ENCODE data around the gene NAIF1. TPM values are rescaled to one million over a fixed set of nuclear protein-coding genes. Genes with fewer than 3 reads are reported as not detected.

NAIF1 gene
- total RNA-seq, 1 experiment from 2014 or later: 14.6 TPM

DNA sequence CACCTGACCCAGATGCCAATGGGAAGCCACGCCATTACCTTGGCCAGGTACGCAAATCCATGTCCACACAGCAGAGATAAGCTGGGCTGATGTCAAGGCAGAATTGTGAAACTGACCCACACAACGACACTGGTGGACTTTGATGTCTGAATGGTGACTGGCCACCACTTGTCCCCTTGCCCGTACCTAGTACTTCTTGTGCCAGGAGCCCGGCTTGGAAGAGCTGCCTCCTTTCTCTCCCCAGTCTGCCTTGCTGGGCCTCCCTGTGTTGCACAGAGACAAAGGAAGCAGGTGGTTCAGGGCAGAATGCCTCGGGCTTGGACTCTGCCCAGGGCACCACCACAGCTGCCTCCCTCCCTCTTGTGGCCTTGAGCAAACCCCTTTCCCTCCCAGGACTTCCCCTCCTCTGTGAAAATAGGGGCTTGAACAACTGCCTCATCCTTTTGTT lies 37.1 kb upstream of the NAIF1 start:
- TF ChIP-seq, protein P1, sequence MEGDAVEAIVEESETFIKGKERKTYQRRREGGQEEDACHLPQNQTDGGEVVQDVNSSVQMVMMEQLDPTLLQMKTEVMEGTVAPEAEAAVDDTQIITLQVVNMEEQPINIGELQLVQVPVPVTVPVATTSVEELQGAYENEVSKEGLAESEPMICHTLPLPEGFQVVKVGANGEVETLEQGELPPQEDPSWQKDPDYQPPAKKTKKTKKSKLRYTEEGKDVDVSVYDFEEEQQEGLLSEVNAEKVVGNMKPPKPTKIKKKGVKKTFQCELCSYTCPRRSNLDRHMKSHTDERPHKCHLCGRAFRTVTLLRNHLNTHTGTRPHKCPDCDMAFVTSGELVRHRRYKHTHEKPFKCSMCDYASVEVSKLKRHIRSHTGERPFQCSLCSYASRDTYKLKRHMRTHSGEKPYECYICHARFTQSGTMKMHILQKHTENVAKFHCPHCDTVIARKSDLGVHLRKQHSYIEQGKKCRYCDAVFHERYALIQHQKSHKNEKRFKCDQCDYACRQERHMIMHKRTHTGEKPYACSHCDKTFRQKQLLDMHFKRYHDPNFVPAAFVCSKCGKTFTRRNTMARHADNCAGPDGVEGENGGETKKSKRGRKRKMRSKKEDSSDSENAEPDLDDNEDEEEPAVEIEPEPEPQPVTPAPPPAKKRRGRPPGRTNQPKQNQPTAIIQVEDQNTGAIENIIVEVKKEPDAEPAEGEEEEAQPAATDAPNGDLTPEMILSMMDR (IDR thresholded peaks at IDR 0.05): no peak
- no peak for TF ChIP-seq TCF7L2 (IDR thresholded peaks at IDR 0.05; ENCODE audit: low read depth, low read length)
- no peak for TF ChIP-seq SIN3A (IDR thresholded peaks at IDR 0.05; ENCODE audit: borderline replicate concordance, insufficient read depth, low read depth, low read length)
- no peak for TF ChIP-seq REST (IDR thresholded peaks at IDR 0.05; ENCODE audit: insufficient read depth in 1 of 2, low read depth in 2 of 2, low read length in 1 of 2)
- TF ChIP-seq POLR2AphosphoS5 (IDR thresholded peaks at IDR 0.05; ENCODE audit: low read depth, low read length): no peak
- no peaks in the 10 kb centered on the region for H3K36me3 ChIP-seq (ENCODE audit: control insufficient read depth, insufficient read depth, low read length)
- no peaks in the 10 kb centered on the region for H3K9me3 ChIP-seq (ENCODE audit: control insufficient read depth, insufficient read depth, low read depth, low read length)
- ATAC-seq: no peak
- POLR2A ChIA-PET: no interaction called here
- H3K4me1 ChIP-seq (ENCODE audit: control insufficient read depth, insufficient read depth, low read length): no peaks in the 10 kb centered on the region
- no TSS peak for BruUV-seq (replicated peaks)
- H3K27ac ChIP-seq (ENCODE audit: low read length): no peak overlapping the region
- no peak overlapping the region for H3K4me3 ChIP-seq (ENCODE audit: low read depth in 2 of 2, low read length in 2 of 2)
- no peaks in the 10 kb centered on the region for H3K27me3 ChIP-seq (ENCODE audit: control insufficient read depth, insufficient read depth, low read length)
- in situ Hi-C loops (cut with HindIII; ENCODE audit: low pct_unique_long_range_greater_than_20kb, low sequenced_read_pairs): no loop called here
- DNase-seq (ENCODE audit: low read depth, low spot score): no peak
- CTCF ChIA-PET: interaction anchor here (1.2 kb wide), 1 partner anchor 14 kb away, joined by 10 read pairs; no protein-coding TSS in a partner anchor
- intact Hi-C loops (cut with micrococcal nuclease; ENCODE audit: unreplicated experiment): no loop called here

- no peak overlapping the region for H3K27ac ChIP-seq (ENCODE audit: low read length)
- in situ Hi-C loops (cut with HindIII; ENCODE audit: low pct_unique_long_range_greater_than_20kb, low sequenced_read_pairs): no loop called here
- DNase-seq (ENCODE audit: low read depth, low spot score): no peak
- H3K36me3 ChIP-seq (ENCODE audit: control insufficient read depth, insufficient read depth, low read length): no peaks in the 10 kb centered on the region
- TF ChIP-seq REST (IDR thresholded peaks at IDR 0.05; ENCODE audit: insufficient read depth in 1 of 2, low read depth in 2 of 2, low read length in 1 of 2) (no peak), TCF7L2 (IDR thresholded peaks at IDR 0.05; ENCODE audit: low read depth, low read length) (no peak), POLR2AphosphoS5 (IDR thresholded peaks at IDR 0.05; ENCODE audit: low read depth, low read length) (no peak), SIN3A (IDR thresholded peaks at IDR 0.05; ENCODE audit: borderline replicate concordance, insufficient read depth, low read depth, low read length) (no peak)
- TF ChIP-seq, protein P1 (IDR thresholded peaks at IDR 0.05): no peak
- no peaks in the 10 kb centered on the region for H3K27me3 ChIP-seq (ENCODE audit: control insufficient read depth, insufficient read depth, low read length)
- CTCF ChIA-PET: interaction anchor here (0.6 kb wide), 1 partner anchor 85 kb away, joined by 8 read pairs; no protein-coding TSS in a partner anchor
- no peaks in the 10 kb centered on the region for H3K9me3 ChIP-seq (ENCODE audit: control insufficient read depth, insufficient read depth, low read depth, low read length)
- no peak overlapping the region for H3K4me3 ChIP-seq (ENCODE audit: low read depth in 2 of 2, low read length in 2 of 2)
- peaks cover 2% of the 10 kb centered on the region; the same call in 1 of the 2 replicates for H3K4me1 ChIP-seq (ENCODE audit: control insufficient read depth, insufficient read depth, low read length)
- ATAC-seq: no peak; the same call in 1 of the 2 replicates
- POLR2A ChIA-PET: no interaction called here
- intact Hi-C loops (cut with micrococcal nuclease; ENCODE audit: unreplicated experiment): no loop called here
- no TSS peak for BruUV-seq (replicated peaks)
Observed at GRCh38 chr9:128103589-128103962, 36.5 kb upstream of the NAIF1 start.
